HCT116 (cell line): Measurements from ENCODE around the gene FECH. TPM values are rescaled to one million over a fixed set of nuclear protein-coding genes. Genes with fewer than 3 reads are reported as not detected.

ENCODE experiments used
- ATAC-seq: fragments of 200-7000 bp; cut with Tn5 transposase; 2 replicates; pipeline ENCODE4 v1.9.1; 2020; ENCODE audit warnings: mild to moderate bottlenecking, moderate library complexity
- BruUV-seq: library from RNA; stranded (reverse); fragments of 400-500 nt; replicated peaks from 2 replicates; lab custom pipeline; 2021; lab: Mats Ljungman, UMichigan
- CTCF ChIA-PET: fragments of 300-600 bp; sonication (Branson Sonifier 250); formaldehyde crosslinking; loops from one replicate; lab custom pipeline; 2021; ENCODE audit warnings: antibody characterized with exemption; lab: Charles Lee
- POLR2A ChIA-PET: fragments of 300-600, 350-600 bp; sonication (Branson Sonifier 250); formaldehyde crosslinking; loops from one replicate; lab custom pipeline; 2021; ENCODE audit warnings: antibody characterized with exemption; lab: Charles Lee
- RAD21 ChIA-PET, 2 experiments: fragments of 300-600 bp; sonication (Branson Sonifier 250); formaldehyde crosslinking; loops; one replicate each; lab custom pipeline; 2023; ENCODE audit warnings: low total read pairs in 2 of 2; ENCODE audit not compliant: uncharacterized antibody in 2 of 2, unreplicated experiment in 2 of 2, low non-redundant PET in 1 of 2; lab: Charles Lee
- DNase-seq: peaks from one replicate; pipeline ENCODE4 v3.0.0-alpha.2; 2010; ENCODE audit warnings: low read depth, low spot score
- H2AFZ ChIP-seq: fragments of 200-600 bp; shearing (Covaris generic), sonication (generic); 2 replicates; pipeline ENCODE4 v1.6.1; 2017; ENCODE audit warnings: low read depth, mixed run types, mixed read lengths, antibody characterized with exemption, low read length; ENCODE audit not compliant: poor library complexity, severe bottlenecking
- H3K27ac ChIP-seq: 2 replicates; pipeline ENCODE4 v1.5.1; 2012; ENCODE audit warnings: low read depth, low read length
- H3K27me3 ChIP-seq: fragments of 200-600 bp; sonication (generic); 2 replicates; pipeline ENCODE4 v1.6.1; 2016; ENCODE audit warnings: mixed run types, low read length, mixed read lengths; ENCODE audit not compliant: insufficient read depth
- H3K36me3 ChIP-seq, 2 experiments: fragments of 200-500 bp in 1 of 2; fragments of 200-600 bp in 1 of 2; sonication (Bioruptor generic) in 1 of 2; sonication (generic) in 1 of 2; 2 replicates each; pipeline versions ENCODE4 v1.5.1 to v1.6.1; 2014 to 2016; ENCODE audit warnings: low read length in 2 of 2, inconsistent platforms in 1 of 2, mixed read lengths in 1 of 2, mixed run types in 1 of 2; ENCODE audit not compliant: insufficient read depth in 2 of 2, control insufficient read depth in 1 of 2
- H3K4me1 ChIP-seq, 2 experiments: fragments of 200-600 bp in 1 of 2; sonication (generic) in 1 of 2; 2 replicates each; pipeline versions ENCODE4 v1.5.1 to v1.6.1; 2012 to 2017; ENCODE audit warnings: low read length in 2 of 2, inconsistent platforms in 1 of 2, mild to moderate bottlenecking in 1 of 2, mixed read lengths in 1 of 2, mixed run types in 1 of 2, moderate library complexity in 1 of 2; ENCODE audit not compliant: insufficient read depth in 2 of 2, control insufficient read depth in 1 of 2
- H3K4me2 ChIP-seq: fragments of 200-600 bp; sonication (generic); 2 replicates; pipeline ENCODE4 v1.6.1; 2017; ENCODE audit warnings: mixed run types, low read length, mixed read lengths
- H3K4me3 ChIP-seq, 2 experiments: fragments of 200-600 bp in 1 of 2; sonication (generic) in 1 of 2; replicated peaks in 1 of 2; 2 replicates each; pipeline ENCODE4 v1.5.1; 2011 to 2016; ENCODE audit warnings: low read length in 2 of 2, control low read depth in 1 of 2, low read depth in 1 of 2, mild to moderate bottlenecking in 1 of 2, mixed read lengths in 1 of 2, mixed run types in 1 of 2
- H3K79me2 ChIP-seq: fragments of 200-600 bp; sonication (generic); 2 replicates; pipeline ENCODE4 v1.6.1; 2017; ENCODE audit warnings: mild to moderate bottlenecking, mixed run types, low read length, moderate library complexity, mixed read lengths; ENCODE audit not compliant: insufficient read depth
- H3K9ac ChIP-seq: fragments of 200-600 bp; sonication (generic); 2 replicates; pipeline ENCODE4 v1.6.1; 2016; ENCODE audit warnings: low read length, mixed read lengths
- H3K9me2 ChIP-seq: fragments of 200-600 bp; sonication (generic), shearing (Covaris generic); 2 replicates; pipeline ENCODE4 v1.6.1; 2017; ENCODE audit warnings: mixed run types, mild to moderate bottlenecking, moderate library complexity; ENCODE audit not compliant: insufficient read depth
- H3K9me3 ChIP-seq, 2 experiments: fragments of 200-500 bp in 1 of 2; fragments of 200-600 bp in 1 of 2; sonication (Bioruptor generic) in 1 of 2; sonication (generic) in 1 of 2; 2 replicates each; pipeline ENCODE4 v1.6.1; 2014 to 2017; ENCODE audit warnings: low read length in 2 of 2, mixed read lengths in 2 of 2, inconsistent platforms in 1 of 2, low read depth in 1 of 2, mild to moderate bottlenecking in 1 of 2, mixed run types in 1 of 2, moderate library complexity in 1 of 2; ENCODE audit not compliant: control insufficient read depth in 1 of 2, insufficient read depth in 1 of 2
- H4K20me1 ChIP-seq: fragments of 200-600 bp; sonication (generic), shearing (Covaris generic); 2 replicates; pipeline ENCODE4 v1.6.1; 2017; ENCODE audit warnings: mixed run types, mild to moderate bottlenecking, moderate library complexity; ENCODE audit not compliant: insufficient read depth
- CBX3 ChIP-seq: IDR thresholded peaks from 2 replicates; pipeline ENCODE4 v1.6.1; 2012; ENCODE audit warnings: low read depth
- CEBPB ChIP-seq: IDR thresholded peaks from 2 replicates; pipeline ENCODE4 v1.6.1; 2012; ENCODE audit warnings: low read depth
- EGR1 ChIP-seq: IDR thresholded peaks from 2 replicates; pipeline ENCODE4 v1.6.1; 2012; ENCODE audit warnings: low read depth
- ELF1 ChIP-seq: IDR thresholded peaks from 2 replicates; pipeline ENCODE4 v1.6.1; 2012; ENCODE audit warnings: low read depth, borderline replicate concordance
- EZH2 ChIP-seq: fragments of 200-600 bp; sonication (generic); IDR thresholded peaks from 2 replicates; pipeline ENCODE4 v1.6.1; 2017; ENCODE audit warnings: antibody characterized with exemption, mixed run types
- EZH2phosphoT487 ChIP-seq: fragments of 200-600 bp; IDR thresholded peaks from 2 replicates; pipeline ENCODE4 v1.6.1; 2018; ENCODE audit warnings: antibody characterized with exemption, borderline replicate concordance
- JUND ChIP-seq: IDR thresholded peaks from 2 replicates; pipeline ENCODE4 v1.6.1; 2012
- POLR2AphosphoS5 ChIP-seq: IDR thresholded peaks from 2 replicates; pipeline ENCODE4 v1.6.1; 2011; ENCODE audit warnings: mild to moderate bottlenecking, low read depth, low read length, moderate library complexity
- SIN3A ChIP-seq: IDR thresholded peaks from 2 replicates; pipeline ENCODE4 v1.6.1; 2012; ENCODE audit warnings: low read depth
- YY1 ChIP-seq: IDR thresholded peaks from 2 replicates; pipeline ENCODE4 v1.6.1; 2011; ENCODE audit warnings: low read length, low read depth, moderate library complexity, mild to moderate bottlenecking; ENCODE audit not compliant: insufficient replicate concordance; ENCODE audit errors: extremely low read depth
- ZNF274 ChIP-seq: fragments of 200-500 bp; sonication (Bioruptor generic); IDR thresholded peaks from 2 replicates; pipeline ENCODE4 v1.6.1; 2014; ENCODE audit warnings: mild to moderate bottlenecking, low read depth, low read length, inconsistent platforms
- intact Hi-C: fragments of 100-400 bp; cut with micrococcal nuclease; formaldehyde crosslinking; loops from 2 replicates; pipeline ENCODE4 v1.10.0; 2022
- total RNA-seq: library from RNA; stranded (reverse); gene quantifications from one replicate; pipeline ENCODE4 v1.2.1, GENCODE V29; 2021; ENCODE audit not compliant: unreplicated experiment
- TF ChIP-seq, protein P1 (sequence below): IDR thresholded peaks from 2 replicates; pipeline ENCODE4 v1.6.1; 2012
- TF ChIP-seq, protein P2 (sequence below): IDR thresholded peaks from 2 replicates; pipeline ENCODE4 v1.6.1; 2012; ENCODE audit warnings: low read depth
- TF ChIP-seq, protein P3 (sequence below): IDR thresholded peaks from 2 replicates; pipeline ENCODE4 v1.6.1; 2012
- TF ChIP-seq, protein P4 (sequence below), 3 experiments: fragments of 200-600 bp in 1 of 3; sonication (generic) in 1 of 3; IDR thresholded peaks in 2 of 3; conservative IDR thresholded peaks in 1 of 3; 2 replicates each; pipeline ENCODE4 v1.5.1; 2012 to 2017; ENCODE audit warnings: low read depth in 2 of 3, low read length in 2 of 3, antibody characterized with exemption in 1 of 3, borderline replicate concordance in 1 of 3, control low read depth in 1 of 3, mild to moderate bottlenecking in 1 of 3, mixed read lengths in 1 of 3, mixed run types in 1 of 3, moderate library complexity in 1 of 3; ENCODE audit not compliant: insufficient read depth in 1 of 3

The FECH gene
- total RNA-seq, 1 experiment from 2014 or later, result 42.7 TPM

DNA sequence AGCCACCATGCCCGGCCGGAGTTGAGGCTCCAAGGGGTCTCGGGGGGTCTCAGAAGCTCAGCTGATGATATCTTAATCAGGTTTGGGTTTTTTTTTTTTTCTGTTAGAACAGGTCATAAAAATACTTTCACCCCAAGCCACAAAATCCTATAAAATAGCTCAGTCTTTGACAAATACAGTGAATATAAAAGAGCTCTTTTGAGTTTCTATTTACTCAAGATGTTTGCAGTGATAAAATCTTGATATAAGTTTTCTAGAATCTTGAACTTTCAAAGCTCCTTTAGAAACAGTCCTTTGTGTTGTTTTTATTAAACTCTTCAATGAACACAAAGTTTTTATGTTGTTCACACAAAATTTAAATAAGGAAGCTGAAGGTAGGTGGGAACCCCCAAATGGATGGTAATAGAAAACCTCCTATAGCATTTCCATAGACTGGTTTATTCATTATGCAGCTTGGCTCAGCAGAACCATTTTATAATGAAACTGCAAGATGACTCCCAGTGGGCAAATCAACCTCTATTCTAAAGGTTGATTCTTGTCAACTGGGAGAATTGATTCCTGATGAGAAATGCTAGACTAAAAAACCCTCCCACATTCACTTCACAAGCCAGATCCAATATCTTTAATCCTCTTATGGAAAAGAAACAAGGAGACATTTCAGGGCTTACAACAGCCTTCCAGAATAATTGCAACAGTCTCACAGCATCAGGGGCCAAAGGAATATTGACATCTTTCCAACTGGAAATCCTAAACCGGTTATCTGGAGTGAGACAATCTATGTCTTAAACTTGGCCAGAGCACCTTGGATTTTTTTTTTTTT, 48.7 kb upstream of the FECH start:
- Histone ChIP-seq H3K27ac (no peak overlapping the region), H3K36me3 (no peaks in the 10 kb centered on the region), H4K20me1 (no peaks in the 10 kb centered on the region), H3K79me2 (peaks cover 13% of the 10 kb centered on the region), H3K4me3 (no peak overlapping the region), H3K9me2 (no peaks in the 10 kb centered on the region), H3K4me2 (no peak overlapping the region), H3K9me3 (no peaks in the 10 kb centered on the region), H3K4me1 (peaks cover 0 to 8% of the 10 kb centered on the region in 2 experiments; a peak in 2 of 4 replicates), H3K27me3 (no peaks in the 10 kb centered on the region), H3K9ac (no peak overlapping the region), H2AFZ (no peak overlapping the region)
- POLR2A ChIA-PET, result no interaction called here
- TF ChIP-seq, protein P1, sequence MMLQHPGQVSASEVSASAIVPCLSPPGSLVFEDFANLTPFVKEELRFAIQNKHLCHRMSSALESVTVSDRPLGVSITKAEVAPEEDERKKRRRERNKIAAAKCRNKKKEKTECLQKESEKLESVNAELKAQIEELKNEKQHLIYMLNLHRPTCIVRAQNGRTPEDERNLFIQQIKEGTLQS, result no peak
- TF ChIP-seq ZNF274 (no peak), YY1 (no peak), SIN3A (no peak), EGR1 (no peak), CBX3 (no peak), EZH2phosphoT487 (no peak), EZH2 (no peak), POLR2AphosphoS5 (no peak), ELF1 (no peak), JUND (no peak), CEBPB (no peak)
- TF ChIP-seq, protein P2, sequence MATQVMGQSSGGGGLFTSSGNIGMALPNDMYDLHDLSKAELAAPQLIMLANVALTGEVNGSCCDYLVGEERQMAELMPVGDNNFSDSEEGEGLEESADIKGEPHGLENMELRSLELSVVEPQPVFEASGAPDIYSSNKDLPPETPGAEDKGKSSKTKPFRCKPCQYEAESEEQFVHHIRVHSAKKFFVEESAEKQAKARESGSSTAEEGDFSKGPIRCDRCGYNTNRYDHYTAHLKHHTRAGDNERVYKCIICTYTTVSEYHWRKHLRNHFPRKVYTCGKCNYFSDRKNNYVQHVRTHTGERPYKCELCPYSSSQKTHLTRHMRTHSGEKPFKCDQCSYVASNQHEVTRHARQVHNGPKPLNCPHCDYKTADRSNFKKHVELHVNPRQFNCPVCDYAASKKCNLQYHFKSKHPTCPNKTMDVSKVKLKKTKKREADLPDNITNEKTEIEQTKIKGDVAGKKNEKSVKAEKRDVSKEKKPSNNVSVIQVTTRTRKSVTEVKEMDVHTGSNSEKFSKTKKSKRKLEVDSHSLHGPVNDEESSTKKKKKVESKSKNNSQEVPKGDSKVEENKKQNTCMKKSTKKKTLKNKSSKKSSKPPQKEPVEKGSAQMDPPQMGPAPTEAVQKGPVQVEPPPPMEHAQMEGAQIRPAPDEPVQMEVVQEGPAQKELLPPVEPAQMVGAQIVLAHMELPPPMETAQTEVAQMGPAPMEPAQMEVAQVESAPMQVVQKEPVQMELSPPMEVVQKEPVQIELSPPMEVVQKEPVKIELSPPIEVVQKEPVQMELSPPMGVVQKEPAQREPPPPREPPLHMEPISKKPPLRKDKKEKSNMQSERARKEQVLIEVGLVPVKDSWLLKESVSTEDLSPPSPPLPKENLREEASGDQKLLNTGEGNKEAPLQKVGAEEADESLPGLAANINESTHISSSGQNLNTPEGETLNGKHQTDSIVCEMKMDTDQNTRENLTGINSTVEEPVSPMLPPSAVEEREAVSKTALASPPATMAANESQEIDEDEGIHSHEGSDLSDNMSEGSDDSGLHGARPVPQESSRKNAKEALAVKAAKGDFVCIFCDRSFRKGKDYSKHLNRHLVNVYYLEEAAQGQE, result no peak
- TF ChIP-seq, protein P3, sequence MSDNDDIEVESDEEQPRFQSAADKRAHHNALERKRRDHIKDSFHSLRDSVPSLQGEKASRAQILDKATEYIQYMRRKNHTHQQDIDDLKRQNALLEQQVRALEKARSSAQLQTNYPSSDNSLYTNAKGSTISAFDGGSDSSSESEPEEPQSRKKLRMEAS, result no peak
- TF ChIP-seq, protein P4, sequence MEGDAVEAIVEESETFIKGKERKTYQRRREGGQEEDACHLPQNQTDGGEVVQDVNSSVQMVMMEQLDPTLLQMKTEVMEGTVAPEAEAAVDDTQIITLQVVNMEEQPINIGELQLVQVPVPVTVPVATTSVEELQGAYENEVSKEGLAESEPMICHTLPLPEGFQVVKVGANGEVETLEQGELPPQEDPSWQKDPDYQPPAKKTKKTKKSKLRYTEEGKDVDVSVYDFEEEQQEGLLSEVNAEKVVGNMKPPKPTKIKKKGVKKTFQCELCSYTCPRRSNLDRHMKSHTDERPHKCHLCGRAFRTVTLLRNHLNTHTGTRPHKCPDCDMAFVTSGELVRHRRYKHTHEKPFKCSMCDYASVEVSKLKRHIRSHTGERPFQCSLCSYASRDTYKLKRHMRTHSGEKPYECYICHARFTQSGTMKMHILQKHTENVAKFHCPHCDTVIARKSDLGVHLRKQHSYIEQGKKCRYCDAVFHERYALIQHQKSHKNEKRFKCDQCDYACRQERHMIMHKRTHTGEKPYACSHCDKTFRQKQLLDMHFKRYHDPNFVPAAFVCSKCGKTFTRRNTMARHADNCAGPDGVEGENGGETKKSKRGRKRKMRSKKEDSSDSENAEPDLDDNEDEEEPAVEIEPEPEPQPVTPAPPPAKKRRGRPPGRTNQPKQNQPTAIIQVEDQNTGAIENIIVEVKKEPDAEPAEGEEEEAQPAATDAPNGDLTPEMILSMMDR (IDR thresholded peaks at IDR 0.05 in 2 of 3, conservative IDR thresholded peaks at IDR 0.05 in 1 of 3; ENCODE audit: borderline replicate concordance in 1 of 3, insufficient read depth in 1 of 3, low read depth in 2 of 3, low read length in 2 of 3), result no peak
- intact Hi-C loops, result no loop called here
- CTCF ChIA-PET, result no interaction called here
- DNase-seq (no peak), ATAC-seq (no peak)
- RAD21 ChIA-PET, result no interaction called here
- no TSS peak for BruUV-seq
